ENCODE results near the gene NBL1. TPM values are rescaled to one million over a fixed set of nuclear protein-coding genes. Genes with fewer than 3 reads are reported as not detected.

Gene NBL1
- total RNA-seq, 2 experiments from 2014 or later, result 38.0 to 41.1 TPM

- POLR2A ChIA-PET, result no interaction called here
Observed at GRCh38 chr1:19656134-19656779, 12.1 kb downstream of the NBL1 start.

GRCh38 chr1:19656780-19657466, 12.8 kb downstream of the NBL1 start:
- POLR2A ChIA-PET, result no interaction called here
- CTCF ChIA-PET, result no interaction called here

More at GRCh38 chr1:19656134-19656779, 12.1 kb downstream of the NBL1 start:
- CTCF ChIA-PET, result no interaction called here

- ChIA-PET CTCF (no interaction called here), POLR2A (no interaction called here)
Observed at GRCh38 chr1:19657511-19657910, 13.4 kb downstream of the NBL1 start.

GRCh38 chr1:19658186-19658585, 14.1 kb downstream of the NBL1 start:
- ChIA-PET CTCF (interaction anchor here (6.3 kb wide), 1 partner anchor 47 kb away, joined by 71 read pairs; no protein-coding TSS in a partner anchor), POLR2A (no interaction called here)

- ChIA-PET CTCF (interaction anchor here (0.6 to 6.3 kb wide), 22 partner anchors 8 to 307 kb away, joined by 3 to 71 read pairs (median 4); partner anchors contain the start of gene NBL1), POLR2A (no interaction called here)
Observed at GRCh38 chr1:19661721-19662228, 17.7 kb downstream of the NBL1 start.

- CTCF ChIA-PET, result interaction anchor here (0.6 to 6.3 kb wide), 20 partner anchors 9 to 308 kb away, joined by 3 to 71 read pairs (median 4); partner anchors contain the start of gene NBL1
- POLR2A ChIA-PET, result no interaction called here
Observed at GRCh38 chr1:19662313-19662712, 18.2 kb downstream of the NBL1 start.

GRCh38 chr1:19664453-19665185, 20.5 kb downstream of the NBL1 start, which contains the start of gene HTR6:
Gene HTR6 (plus strand): TSS chr1:19664875. CDS start chr1:19665754, 879 bp downstream.
- ChIA-PET CTCF (interaction anchor here (0.7 to 6.3 kb wide), 6 partner anchors 10 to 178 kb away, joined by 3 to 71 read pairs (median 3); no protein-coding TSS in a partner anchor), POLR2A (no interaction called here)

GRCh38 chr1:19665186-19665495, 21.0 kb downstream of the NBL1 start:
- ChIA-PET POLR2A (no interaction called here), CTCF (interaction anchor here (1.3 kb wide), 1 partner anchor 146 kb away, joined by 3 read pairs; no protein-coding TSS in a partner anchor)

- ChIA-PET POLR2A (no interaction called here), CTCF (interaction anchor here (1.1 kb wide), 1 partner anchor 39 kb away, joined by 3 read pairs; no protein-coding TSS in a partner anchor)
Observed at GRCh38 chr1:19665496-19666465, 21.7 kb downstream of the NBL1 start.

- CTCF ChIA-PET, result interaction anchor here (0.6 to 1.3 kb wide), 3 partner anchors 9 to 142 kb away, joined by 3 to 4 read pairs (median 3); no protein-coding TSS in a partner anchor
- POLR2A ChIA-PET, result no interaction called here
Observed at GRCh38 chr1:19668888-19669287, 24.8 kb downstream of the NBL1 start.

GRCh38 chr1:19670787-19671186, 26.7 kb downstream of the NBL1 start:
- POLR2A ChIA-PET, result no interaction called here

GRCh38 chr1:19672237-19672636, 28.1 kb downstream of the NBL1 start:
- ChIA-PET POLR2A (no interaction called here), CTCF (interaction anchor here (0.6 to 1.1 kb wide), 3 partner anchors 10 to 18 kb away, joined by 3 to 6 read pairs (median 4); no protein-coding TSS in a partner anchor)

More at GRCh38 chr1:19670787-19671186, 26.7 kb downstream of the NBL1 start:
- CTCF ChIA-PET, result interaction anchor here (1.4 to 1.7 kb wide), 2 partner anchors 11 to 33 kb away, joined by 3 to 4 read pairs; no protein-coding TSS in a partner anchor

GRCh38 chr1:19675797-19676196, 31.7 kb downstream of the NBL1 start:
- ChIA-PET CTCF (interaction anchor here (1.9 kb wide), 1 partner anchor 14 kb away, joined by 7 read pairs; no protein-coding TSS in a partner anchor), POLR2A (no interaction called here)

GRCh38 chr1:19676438-19676922, 32.4 kb downstream of the NBL1 start:
- CTCF ChIA-PET, result interaction anchor here (1.9 kb wide), 1 partner anchor 15 kb away, joined by 7 read pairs; no protein-coding TSS in a partner anchor
- POLR2A ChIA-PET, result interaction anchor here (0.5 kb wide), 1 partner anchor 23 kb away, joined by 3 read pairs; no protein-coding TSS in a partner anchor

- ChIA-PET CTCF (interaction anchor here (1.0 kb wide), 1 partner anchor 21 kb away, joined by 3 read pairs; no protein-coding TSS in a partner anchor), POLR2A (no interaction called here)
Observed at GRCh38 chr1:19678493-19678892, 34.4 kb downstream of the NBL1 start.

- POLR2A ChIA-PET, result no interaction called here
- CTCF ChIA-PET, result no interaction called here
Observed at GRCh38 chr1:19678931-19679453, 34.9 kb downstream of the NBL1 start.

- ChIA-PET CTCF (no interaction called here), POLR2A (no interaction called here)
Observed at GRCh38 chr1:19679691-19680090, 35.6 kb downstream of the NBL1 start.

- POLR2A ChIA-PET, result no interaction called here
- CTCF ChIA-PET, result interaction anchor here (1.3 kb wide), 1 partner anchor 24 kb away, joined by 3 read pairs; no protein-coding TSS in a partner anchor
Observed at GRCh38 chr1:19680644-19681043, 36.5 kb downstream of the NBL1 start.
